ENCODE results near the gene UCK2.

Gene UCK2

GRCh38 chr1:165845569-165845968, 18.2 kb downstream of the UCK2 start:
- no peak for DNase-seq (ENCODE audit: low read depth)
- H3K4me3 ChIP-seq (ENCODE audit: low read depth, low read length): no peak overlapping the region
- TF ChIP-seq CTCF (IDR thresholded peaks at IDR 0.05; ENCODE audit: insufficient read depth, low read depth, low read length, missing control alignments): no peak

- TF ChIP-seq CTCF (IDR thresholded peaks at IDR 0.05; ENCODE audit: insufficient read depth, low read depth, low read length, missing control alignments): no peak
- H3K4me3 ChIP-seq (ENCODE audit: low read depth, low read length): no peak overlapping the region
- peak; percentile 43 for DNase-seq (ENCODE audit: low read depth)
These were observed 18.8 kb downstream of the UCK2 start for GRCh38 chr1:165845992-165846748.

- H3K4me3 ChIP-seq (ENCODE audit: low read depth, low read length): no peak overlapping the region
- DNase-seq (ENCODE audit: low read depth): no peak
- no peak for TF ChIP-seq CTCF (IDR thresholded peaks at IDR 0.05; ENCODE audit: insufficient read depth, low read depth, low read length, missing control alignments)
These were observed 20.1 kb downstream of the UCK2 start for GRCh38 chr1:165847486-165847885.

- TF ChIP-seq CTCF (IDR thresholded peaks at IDR 0.05; ENCODE audit: insufficient read depth, low read depth, low read length, missing control alignments): no peak
- no peak for DNase-seq (ENCODE audit: low read depth)
- H3K4me3 ChIP-seq (ENCODE audit: low read depth, low read length): no peak overlapping the region
These were observed 22.1 kb downstream of the UCK2 start for GRCh38 chr1:165849353-165850133.

- peak; percentile 74 for DNase-seq (ENCODE audit: low read depth)
- TF ChIP-seq CTCF (IDR thresholded peaks at IDR 0.05; ENCODE audit: insufficient read depth, low read depth, low read length, missing control alignments): no peak
- no peak overlapping the region for H3K4me3 ChIP-seq (ENCODE audit: low read depth, low read length)
These were observed 23.7 kb downstream of the UCK2 start for GRCh38 chr1:165851034-165851658.

GRCh38 chr1:165852871-165853270, 25.5 kb downstream of the UCK2 start:
- TF ChIP-seq CTCF (IDR thresholded peaks at IDR 0.05; ENCODE audit: insufficient read depth, low read depth, low read length, missing control alignments): no peak
- no peak overlapping the region for H3K4me3 ChIP-seq (ENCODE audit: low read depth, low read length)
- no peak for DNase-seq (ENCODE audit: low read depth)

All from GM12865 (cell line).